ENCODE results near the gene TEAD1.

The TEAD1 gene

DNA sequence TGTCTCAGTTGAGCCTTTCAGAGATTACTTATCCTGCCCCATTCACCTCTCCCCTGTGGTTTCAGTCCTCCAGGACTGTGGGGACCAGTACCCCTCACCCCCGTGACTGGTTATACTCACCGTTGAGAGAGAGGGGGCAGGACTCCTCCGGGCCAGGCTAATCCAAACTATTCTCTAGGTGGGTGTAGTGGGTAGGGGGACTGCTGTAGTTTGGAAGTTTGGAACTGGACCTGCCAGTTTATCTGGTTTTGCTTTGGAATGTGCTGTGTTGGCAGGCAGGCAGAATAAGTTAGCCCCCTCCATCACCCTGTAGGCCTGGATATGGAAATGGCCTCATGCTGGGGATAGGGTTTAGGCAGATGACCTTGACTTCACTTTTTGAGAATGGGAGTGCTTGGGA lies 13.5 kb downstream of the TEAD1 start:
- no peak for DNase-seq

DNA sequence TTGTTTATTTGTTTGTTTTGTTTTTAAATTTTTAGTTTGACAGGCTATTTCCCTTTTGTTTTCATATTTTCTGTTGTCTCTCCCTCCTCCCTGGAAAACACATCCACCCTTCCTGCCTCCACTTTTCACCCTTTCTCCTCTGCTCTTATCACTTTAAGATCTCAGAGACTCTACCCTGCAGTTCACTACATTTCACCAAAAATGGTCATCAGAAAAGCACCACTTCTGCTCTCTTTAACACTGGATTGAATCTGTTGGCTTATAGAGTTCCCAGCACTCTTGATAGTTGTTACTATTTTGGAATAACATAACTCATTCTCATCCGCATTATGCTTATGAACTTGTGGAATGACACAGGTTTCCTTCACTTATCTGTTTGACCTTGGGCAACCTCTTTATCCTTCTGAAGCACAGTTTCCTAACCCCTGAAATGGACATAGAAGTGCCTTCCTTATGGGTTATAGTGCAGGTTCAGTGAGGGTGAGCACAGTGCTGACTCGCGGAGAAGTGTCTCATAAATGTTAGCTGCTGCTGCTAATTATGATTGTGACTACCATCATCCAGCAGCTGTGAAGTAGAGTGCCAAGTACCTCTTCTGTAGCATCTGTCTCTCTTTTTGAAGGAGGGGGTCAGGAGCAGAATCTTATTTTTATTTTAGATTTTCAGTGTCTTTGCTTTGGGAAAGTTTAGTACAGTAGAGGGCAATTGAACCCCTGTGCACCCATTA lies 15.0 kb downstream of the TEAD1 start:
- no peak for DNase-seq

DNA sequence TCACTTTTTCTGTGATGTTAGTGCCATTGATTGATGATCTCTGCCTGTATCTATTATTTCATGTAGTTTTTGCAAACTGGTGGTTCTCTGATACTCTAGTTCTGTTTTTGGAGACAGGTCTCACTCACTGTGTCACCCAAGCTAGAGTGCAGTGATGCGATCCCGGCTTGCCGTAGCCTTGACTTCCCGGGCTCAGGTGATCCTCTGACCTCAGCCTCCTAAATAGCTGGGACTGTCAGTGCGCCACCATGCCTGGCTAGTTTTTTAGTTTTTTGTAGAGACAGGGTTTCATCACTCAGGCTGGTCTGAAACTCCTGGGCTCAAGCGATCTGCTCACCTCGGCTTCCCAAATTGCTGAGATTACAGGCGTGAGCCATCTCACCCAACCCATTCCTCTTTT lies 16.4 kb downstream of the TEAD1 start:
- DNase-seq = no peak

DNA sequence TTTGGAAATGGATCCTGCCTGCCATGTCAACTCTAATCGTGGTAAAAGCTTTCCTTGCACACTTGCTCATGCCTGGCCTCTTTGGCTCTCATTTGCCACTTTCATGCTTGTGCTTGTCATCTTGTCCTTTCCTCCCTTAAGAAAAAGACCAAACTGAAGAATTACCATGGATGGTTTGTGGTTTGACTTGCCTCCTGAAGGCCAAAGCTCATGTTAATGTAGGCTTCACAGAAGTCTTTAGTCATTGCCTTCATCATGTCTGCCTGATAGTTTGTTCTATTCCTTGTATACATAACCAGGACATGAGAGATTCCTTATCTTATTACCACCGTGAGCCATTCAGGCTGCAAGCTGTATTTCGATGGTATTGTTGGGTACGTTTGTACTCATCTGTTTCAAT lies 17.3 kb downstream of the TEAD1 start:
- DNase-seq = no peak

DNA sequence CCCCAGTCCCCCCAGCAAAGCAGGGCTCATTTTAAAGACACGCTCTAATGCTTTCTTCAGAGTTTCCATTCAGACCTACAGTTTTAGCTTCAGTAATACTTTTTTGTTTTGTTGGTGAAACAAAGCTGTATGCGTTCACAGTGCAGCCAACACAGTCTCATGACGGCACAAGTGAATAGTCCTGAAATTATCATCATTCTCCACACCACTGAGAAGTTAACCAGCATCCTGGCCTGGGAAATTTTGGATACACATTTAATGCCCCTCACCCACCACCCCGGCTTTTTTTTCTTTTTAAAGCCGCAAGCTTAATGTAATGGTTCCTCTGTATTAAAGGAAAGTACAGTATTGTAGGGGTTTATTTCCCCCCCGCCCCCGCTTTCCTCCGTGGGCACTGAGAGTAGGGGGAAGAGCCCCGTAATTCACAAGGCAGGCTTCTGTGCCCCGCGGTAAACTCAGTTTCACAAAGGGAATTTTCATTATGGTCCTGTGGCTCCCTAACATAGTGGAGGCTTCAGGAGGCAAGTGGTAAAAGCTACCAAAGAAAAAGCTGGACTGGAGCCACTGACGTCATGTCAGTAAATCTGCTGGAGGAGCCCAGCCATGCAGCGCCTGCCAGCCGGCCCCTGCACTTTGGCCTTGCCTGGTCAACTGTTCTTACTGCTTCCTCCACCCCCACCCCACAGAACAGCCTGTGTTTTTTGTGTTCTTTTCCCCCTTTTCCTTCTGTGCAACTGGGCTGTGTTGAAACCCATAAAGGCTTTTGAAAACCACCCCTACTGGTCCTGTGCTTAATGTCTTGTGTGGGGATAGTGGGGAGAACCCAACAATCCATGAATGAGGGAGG lies 18.2 kb downstream of the TEAD1 start:
- no peak for DNase-seq

DNA sequence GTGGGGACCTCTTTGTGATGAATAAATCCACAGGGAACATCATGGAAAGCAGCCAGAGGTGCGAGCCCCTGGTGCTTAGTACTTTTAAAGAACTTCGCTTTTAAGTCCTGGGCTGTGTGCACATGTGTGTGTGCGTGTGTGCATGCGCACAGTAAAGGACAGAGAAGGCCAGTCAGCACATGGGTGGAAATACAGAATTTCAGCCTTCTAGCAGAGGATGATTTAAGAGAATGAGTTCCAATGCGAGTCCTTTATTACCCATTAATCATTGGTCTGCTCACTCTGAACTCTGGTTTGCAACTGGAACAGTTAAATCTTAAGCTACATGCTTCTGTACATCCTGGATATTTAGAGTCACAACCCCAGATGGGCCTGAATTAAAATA lies 18.9 kb downstream of the TEAD1 start:
- DNase-seq = no peak

DNA sequence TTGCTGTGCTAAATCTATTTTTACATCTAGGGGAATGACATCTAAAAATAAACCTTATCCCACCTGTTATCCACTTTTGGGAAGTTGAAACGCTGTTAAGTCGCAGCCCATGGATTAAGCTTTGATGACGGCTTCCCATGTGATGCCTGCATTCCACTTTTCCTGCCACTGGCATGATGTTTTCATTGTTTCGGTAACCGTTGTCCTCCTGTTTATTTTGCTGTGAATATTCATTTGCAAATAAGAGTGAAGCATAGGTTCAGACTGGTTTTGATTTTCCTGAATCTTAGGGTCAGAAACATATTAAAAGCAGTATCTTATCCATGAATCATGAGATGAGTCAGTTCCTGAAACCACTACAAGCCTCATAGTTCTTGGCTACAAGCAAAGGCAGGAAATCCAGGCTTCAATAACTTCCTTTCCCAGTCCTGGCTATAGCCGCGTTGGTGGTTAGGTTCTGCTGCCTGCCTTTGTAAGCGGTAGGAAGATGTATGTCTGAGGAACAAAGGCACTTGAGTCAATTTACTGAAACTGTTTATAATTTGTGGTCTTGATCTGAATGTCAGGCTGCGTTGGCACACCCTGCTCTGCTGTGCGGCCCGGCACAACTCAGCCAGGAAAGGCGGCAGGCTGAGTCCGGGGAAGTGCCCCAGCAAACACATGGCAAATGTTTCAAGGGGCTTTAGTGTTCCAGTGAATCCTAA lies 19.4 kb downstream of the TEAD1 start:
- DNase-seq = peak; percentile 22

DNA sequence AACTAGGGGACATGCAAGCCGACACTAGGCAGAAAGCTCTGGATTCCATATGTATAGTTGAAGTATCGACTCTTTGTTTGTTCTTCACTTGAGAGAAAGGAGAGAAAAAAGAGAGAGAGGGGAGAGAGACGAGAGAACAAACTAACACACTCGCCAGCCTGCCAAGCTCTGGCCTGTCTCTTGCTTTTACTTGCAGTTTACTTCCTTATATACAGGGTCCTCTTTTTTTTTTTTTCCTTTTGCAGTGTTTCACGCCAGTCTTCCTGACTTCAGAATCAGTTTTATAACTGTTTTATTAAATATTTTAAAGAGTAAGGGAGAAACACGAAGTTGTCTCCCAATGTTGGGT lies 19.9 kb downstream of the TEAD1 start:
- no peak for DNase-seq

DNA sequence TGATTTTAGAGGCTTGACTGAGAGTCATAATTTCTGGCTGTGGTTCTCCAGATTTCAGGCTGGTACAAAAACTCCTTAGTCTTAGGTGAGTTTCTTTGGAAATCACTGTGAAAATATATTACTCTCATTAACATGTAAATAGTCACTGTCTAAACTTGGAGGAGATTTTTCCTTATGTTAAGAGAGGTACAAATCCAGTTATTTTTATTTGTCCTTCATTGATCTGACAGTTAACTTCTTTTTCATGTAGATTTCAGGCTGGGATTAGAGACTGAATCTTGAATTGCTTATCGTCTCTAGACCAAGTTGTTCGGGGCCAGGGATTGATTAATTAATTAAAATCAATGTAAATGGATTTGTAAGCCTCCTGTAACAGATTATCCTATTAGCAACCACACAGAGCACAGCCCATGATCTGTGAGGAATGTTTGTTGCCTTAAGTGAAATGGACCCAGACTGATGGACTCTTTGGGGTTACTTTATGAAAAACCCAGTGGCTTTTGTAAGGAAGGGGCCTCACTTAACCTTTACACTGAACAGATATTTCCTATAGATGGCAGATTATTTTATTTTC lies 21.1 kb downstream of the TEAD1 start:
- DNase-seq = no peak

DNA sequence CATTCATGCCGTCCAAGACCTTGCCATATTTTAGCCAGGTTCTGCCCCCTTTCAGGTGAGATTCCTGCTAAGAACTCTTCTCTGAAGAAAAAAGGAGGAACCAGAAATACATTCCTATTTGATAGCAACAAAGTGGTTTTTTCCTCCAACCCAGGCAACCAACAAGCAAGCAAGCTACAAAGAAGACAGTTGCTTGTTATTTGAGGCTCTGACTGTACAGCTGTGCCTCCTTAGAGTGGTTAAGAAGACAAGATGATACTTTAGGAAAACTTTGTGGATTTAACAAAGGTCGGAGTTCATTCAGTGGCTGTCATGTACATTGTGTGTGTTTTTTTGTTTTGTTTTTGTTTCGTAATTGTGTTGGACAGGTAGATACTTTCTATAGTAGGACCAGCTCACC lies 21.7 kb downstream of the TEAD1 start:
- DNase-seq = no peak

DNA sequence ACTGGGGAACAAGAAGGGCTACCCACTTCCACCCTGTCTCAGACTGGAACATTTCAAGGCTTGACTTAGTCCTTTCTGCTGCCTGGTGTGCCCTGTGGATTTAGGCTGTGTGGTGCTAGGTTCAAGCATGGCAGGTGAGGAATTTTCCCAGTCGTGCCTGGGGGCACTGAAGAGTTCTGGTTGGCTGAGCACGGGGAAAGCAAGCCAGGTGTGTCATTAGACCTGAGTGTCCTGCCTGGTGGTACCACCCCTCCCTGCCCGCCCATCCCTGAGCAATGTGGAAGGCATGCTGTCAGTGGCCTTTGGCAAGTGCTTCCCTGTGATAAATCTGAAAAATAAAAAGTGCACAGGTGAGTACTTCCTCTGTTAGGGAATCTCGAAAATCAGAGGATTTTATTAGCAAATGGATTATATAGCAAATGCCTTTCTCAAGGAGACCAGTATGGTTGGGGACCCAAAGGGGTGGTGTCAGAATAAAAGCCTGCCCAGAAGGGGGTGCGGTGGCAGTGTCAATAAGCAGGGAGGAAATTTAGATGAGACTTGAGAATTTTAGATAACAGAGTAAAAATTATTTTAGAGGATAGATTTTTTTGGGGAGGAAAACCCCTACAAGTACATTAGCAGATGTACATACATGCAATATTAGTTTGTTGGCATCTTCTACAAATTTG lies 22.8 kb downstream of the TEAD1 start:
- DNase-seq = peak; percentile 29

DNA sequence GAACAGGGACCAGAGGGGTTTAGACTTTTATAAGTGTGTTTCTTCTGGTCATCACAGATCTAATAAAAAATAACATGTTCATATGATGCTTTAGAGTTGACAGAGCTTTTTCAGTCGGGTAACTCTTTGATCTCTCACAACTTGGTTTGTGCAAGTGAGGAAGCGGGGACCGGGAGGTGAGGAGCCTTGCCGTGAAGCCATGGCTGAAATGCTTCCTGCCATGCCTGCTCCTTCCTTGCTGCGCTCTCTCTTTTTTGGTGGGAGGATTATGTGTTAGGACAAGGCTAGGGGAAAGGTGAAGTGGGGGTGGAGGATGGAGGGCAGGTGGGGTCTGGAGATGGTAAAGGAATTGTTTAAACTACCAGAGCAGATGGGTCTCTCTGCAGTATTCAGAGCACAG lies 23.8 kb downstream of the TEAD1 start:
- no peak for DNase-seq

DNA sequence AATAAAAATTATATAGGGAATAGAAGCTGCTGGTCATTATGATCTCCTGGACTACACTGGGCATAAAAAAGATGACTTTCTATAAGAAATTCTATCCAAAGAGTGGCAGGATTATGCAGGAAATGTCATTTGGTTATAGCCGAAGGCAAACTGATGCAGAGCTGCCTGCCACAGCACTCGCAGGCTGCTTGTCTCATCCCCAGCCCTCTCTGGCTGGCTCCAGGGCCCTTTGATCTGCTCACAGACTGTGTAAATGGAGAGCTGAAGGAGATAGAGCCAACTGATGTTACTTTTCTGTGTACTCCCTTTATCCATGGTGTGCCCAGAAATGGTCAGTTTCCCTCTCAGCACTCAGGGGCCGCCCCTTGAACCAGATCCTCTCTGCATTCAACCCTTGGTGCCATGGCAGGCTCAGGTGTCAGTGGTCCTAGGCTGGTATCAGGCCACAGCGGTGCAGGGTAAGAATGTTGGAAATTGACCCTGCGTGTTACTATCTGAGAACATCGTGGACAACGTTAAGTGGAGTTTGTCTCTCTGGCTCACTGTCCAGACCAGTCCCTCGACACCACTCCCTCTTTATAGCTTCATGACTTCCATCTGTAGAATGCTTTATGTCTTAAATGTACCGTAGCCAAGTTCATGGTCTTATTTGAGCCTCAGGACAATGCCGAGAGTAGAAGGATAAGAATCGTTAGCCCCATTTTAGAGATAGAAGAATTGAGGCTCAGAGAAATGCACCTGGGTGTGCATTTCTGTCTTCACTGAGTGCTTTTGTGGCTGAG lies 27.8 kb downstream of the TEAD1 start:
- DNase-seq = no peak

DNA sequence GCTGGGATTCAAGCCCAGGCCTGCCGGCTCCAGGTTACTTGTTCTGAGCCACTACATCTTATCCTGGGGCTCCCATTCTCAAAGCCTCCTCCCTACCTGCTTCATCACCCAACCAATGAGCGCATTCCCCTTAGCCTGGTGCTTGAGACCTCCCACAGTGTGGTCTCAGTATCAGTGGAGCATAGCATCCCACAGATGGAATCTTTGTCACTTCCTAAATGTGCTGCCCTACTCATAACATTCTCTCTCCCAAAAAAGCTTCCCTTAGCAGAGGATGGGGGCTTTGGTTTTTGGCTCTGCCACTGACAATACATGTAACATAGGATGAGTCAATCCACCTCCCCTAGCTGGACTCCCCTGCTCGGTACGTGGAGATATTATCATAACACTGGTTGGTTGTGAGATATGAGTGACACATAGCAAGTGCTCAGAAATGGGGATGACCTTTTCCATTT lies 28.8 kb downstream of the TEAD1 start:
- no peak for DNase-seq

DNA sequence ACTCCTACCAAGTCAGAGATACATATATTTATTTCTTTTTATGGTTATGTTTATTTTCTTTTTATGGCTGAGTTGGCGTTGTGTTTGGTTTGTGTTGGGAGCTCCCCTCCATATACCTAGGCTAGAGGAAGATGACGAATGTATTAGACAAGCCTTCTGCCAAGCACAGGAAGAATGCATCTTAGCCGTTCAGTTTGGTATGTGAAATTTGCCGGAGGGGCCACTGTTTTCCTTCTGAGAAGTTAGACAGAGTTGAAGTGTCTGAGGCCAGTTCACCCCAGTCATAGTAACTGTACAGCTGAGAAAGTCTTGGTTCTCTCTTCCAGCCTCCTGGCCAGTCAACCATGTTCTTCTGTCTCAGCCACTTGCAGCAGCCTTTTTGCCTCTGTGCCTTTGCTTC lies 29.8 kb downstream of the TEAD1 start:
- DNase-seq = no peak

DNA sequence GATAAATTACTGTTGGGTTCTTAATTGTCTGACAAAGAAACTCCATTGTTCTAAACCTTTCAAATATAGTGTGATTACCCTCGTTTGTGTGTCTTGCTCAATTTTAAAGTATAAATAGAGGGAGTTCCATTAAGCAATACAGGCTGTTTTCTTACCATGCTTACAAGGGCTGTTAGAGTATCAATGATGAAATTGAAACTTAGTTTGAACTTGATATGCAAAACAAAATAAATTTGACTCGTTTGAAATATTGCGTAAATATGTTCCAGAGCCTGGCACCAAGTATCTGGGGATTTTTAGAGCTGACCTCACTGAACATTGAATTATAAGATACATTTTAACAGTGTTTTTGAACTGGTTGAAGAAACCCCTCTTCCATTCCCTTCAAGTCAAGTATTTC lies 31.7 kb downstream of the TEAD1 start:
- DNase-seq = no peak

DNA sequence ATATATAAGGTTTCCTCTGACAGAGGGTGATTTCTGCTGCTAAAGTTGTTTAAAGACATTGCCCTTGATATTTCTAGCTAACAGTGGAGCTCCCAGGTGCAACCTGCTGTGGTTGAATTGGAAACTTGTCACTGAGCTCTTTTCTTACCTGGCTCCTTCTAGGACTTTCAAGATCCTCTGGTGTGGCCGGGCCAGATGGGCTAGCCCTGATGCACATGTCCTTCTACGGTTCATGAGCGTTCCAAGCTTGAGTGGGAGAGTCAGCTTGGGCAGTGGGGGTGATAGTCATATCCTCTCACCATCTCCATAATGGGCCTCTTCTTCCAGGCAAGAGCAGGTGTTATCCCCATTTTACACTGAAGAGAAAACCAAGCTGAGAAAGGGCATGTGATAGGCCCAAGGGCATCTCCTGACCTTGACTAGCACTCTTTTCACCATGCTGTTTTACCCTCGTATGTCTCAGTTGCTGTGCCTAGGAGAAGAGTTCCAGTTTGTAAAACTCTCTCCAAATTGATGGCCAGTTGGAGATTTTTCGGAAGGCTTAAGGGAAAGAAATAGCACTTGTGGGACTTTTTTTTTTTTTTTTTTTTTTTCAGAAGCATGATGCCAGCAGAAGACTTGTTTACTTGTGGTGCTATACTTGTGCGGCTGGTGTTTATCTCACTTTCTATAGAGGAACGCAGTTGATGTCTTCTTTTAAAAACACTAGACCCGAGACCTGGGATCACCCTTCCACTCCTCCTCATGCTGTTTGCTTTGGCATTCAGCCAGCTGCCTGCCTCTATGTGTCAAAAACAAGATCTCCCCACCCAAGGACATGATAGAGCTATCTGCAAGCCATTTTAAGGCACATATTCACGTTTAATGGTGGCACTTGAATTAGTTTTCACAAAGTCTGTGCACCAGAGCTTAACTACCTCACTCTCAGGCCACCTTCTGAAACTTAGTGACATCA lies 32.6 kb downstream of the TEAD1 start:
- DNase-seq = peak; percentile 31

DNA sequence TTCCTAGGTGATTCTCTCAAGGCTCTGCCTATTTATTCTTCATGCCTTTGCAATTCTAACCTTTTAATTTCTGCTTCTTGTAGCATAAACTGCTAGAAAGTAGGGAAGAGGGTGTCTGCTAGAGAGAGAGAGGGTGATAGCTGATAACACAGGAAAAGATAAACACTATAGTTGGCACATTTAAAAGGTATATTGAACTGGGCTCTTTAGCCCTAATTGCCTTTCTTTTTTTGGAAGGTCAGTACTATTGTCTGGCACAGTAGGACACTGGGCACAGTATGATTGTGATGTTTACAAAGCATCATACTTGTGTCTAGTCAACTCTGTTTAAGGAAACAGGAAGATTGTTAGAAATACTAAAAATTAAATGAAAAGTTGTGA lies 33.3 kb downstream of the TEAD1 start:
- DNase-seq = no peak

DNA sequence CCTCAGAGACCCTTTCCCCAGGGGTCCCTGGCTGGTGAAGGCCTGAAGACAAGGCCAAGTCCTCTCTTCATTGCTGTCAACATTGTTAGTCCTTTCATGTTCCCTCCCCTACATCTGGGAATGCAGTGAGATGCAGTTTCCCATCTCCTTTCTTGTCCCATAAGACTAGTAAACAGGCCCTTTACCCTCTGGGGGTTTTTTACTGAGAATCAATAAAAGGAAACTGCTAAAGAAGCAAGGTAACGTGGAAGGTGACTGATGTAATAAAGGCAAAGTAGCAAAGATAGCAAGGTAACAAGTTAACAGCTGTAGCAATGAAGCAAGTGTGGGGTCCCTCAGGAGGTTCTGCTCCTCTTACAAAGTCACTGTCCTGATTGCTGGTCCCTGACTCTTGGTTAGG lies 37.3 kb downstream of the TEAD1 start:
- no peak for DNase-seq

DNA sequence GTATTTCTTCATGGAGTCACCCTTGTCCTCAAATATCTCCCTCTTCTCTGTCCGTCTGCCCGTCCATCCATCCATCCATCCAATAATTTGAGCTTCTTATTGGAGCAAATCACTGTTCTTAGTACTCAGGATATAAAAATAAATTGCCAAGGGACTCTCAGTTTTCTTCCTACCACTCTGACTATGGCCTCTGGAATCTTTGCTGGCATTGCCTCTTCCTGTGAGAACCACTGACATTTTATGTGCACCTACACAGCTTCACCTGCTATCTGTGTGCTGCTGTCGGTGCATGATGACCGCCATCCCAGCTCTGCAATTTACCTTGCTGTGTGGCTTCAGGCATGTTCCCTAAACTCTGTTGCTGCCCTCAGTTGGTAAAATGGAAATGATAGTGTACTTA lies 37.9 kb downstream of the TEAD1 start:
- no peak for DNase-seq

DNA sequence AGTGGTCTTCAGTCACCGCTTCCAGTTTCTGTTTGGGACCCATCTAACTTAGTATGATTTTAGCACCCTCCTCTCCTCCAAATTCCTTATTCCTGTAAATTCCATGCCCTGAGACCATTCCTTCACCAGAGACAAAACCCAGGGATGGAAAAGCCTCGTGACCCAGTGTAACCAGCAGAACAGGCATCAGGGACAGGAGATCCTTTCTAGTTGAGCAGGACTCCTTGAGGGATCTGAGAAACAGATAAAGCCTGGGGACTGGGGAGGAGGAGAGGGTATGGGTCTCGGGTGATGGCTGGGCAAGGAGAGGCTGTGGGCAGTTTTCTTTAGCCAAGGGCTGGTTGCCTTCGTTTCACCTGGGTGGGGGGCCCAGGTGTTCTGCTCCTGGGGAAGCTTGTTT lies 40.9 kb downstream of the TEAD1 start:
- DNase-seq = no peak
